K562 (cell line): Measurements from ENCODE around the gene CBX8. TPM values are rescaled to one million over a fixed set of nuclear protein-coding genes. Genes with fewer than 3 reads are reported as not detected.

Experiments used
- ATF7 ChIP-seq: fragments of 450-650 bp; IDR thresholded peaks from 2 replicates; pipeline ENCODE4 v1.7.1; 2014; ENCODE audit warnings: mild to moderate bottlenecking, moderate library complexity
- E2F8 ChIP-seq: fragments of 450-650 bp; IDR thresholded peaks from 2 replicates; pipeline ENCODE4 v1.7.1; 2018; ENCODE audit warnings: mild to moderate bottlenecking, low read depth; ENCODE audit not compliant: partially characterized antibody
- MAZ ChIP-seq, 2 experiments: fragments of 450-650 bp in 1 of 2; sonication (generic) in 1 of 2; formaldehyde crosslinking; IDR thresholded peaks in 1 of 2; conservative IDR thresholded peaks in 1 of 2; 2 replicates each; pipeline versions ENCODE4 v1.4.0 to v1.5.0; 2020; ENCODE audit warnings: mild to moderate bottlenecking in 1 of 2, missing genetic modification reagents in 1 of 2
- POLR2B ChIP-seq: fragments of 450-650 bp; IDR thresholded peaks from 2 replicates; pipeline ENCODE4 v1.6.1; 2018; ENCODE audit warnings: low read depth; ENCODE audit not compliant: partially characterized antibody
- POU5F1 ChIP-seq: fragments of 150-350 bp; IDR thresholded peaks from 2 replicates; pipeline ENCODE4 v1.6.1; 2014; ENCODE audit warnings: borderline replicate concordance, low read length, low read depth, mild to moderate bottlenecking; ENCODE audit not compliant: partially characterized antibody
- RFX1 ChIP-seq: fragments of 450-650 bp; IDR thresholded peaks from 2 replicates; pipeline ENCODE4 v1.6.1; 2016; ENCODE audit warnings: mild to moderate bottlenecking, moderate library complexity
- SRF ChIP-seq, 2 experiments: fragments of 250-450, 450-650 bp in 1 of 2; sonication (Bioruptor Pico) in 1 of 2; sonication (generic) in 1 of 2; formaldehyde crosslinking; IDR thresholded peaks; 2 replicates each; pipeline versions ENCODE4 v1.5.0 to v1.5.1; 2020 to 2022; ENCODE audit warnings: mild to moderate bottlenecking in 1 of 2, missing genetic modification reagents in 1 of 2
- TFAP4 ChIP-seq: sonication (generic); formaldehyde crosslinking; IDR thresholded peaks from 2 replicates; pipeline ENCODE4 v1.8.0; 2022; ENCODE audit warnings: missing genetic modification reagents, mild to moderate bottlenecking, moderate library complexity, borderline replicate concordance
- polyA plus RNA-seq, 8 experiments: library from polyadenylated mRNA; depleted of rRNA in 4 of 8; stranded (reverse) in 5 of 8; unstranded in 3 of 8; fragments of >200 nt; fragmentation: Nextera tagmentation in 2 of 8; fragmentation: Illumina TruSeq in 1 of 8; extraction: Ambion mirVana in 2 of 8; extraction: Trizol in 1 of 8; gene quantifications; 2 replicates each; pipeline versions ENCODE4 v1.2.1 to v1.2.3, GENCODE V29; 2011 to 2014; ENCODE audit warnings: inconsistent platforms in 1 of 8, missing spikeins in 1 of 8
- total RNA-seq, 7 experiments: library from RNA; depleted of rRNA in 6 of 7; stranded (reverse); fragments of >200 nt in 6 of 7; fragmentation: Illumina TruSeq in 2 of 7; extraction: Trizol in 2 of 7; gene quantifications; 2 replicates each; pipeline versions ENCODE4 v1.2.1 to v1.2.3, GENCODE V29; 2011 to 2021; ENCODE audit warnings: low replicate concordance in 1 of 7
- TF ChIP-seq, protein P1 (sequence below): fragments of 250-450 bp; sonication (Bioruptor Pico); IDR thresholded peaks from 2 replicates; pipeline ENCODE4 v1.4.0; 2020
- TF ChIP-seq, protein P2 (sequence below), 2 experiments: fragments of 450-650 bp in 1 of 2; sonication (generic) in 1 of 2; formaldehyde crosslinking in 1 of 2; IDR thresholded peaks in 1 of 2; conservative IDR thresholded peaks in 1 of 2; 2 replicates each; pipeline versions ENCODE4 v1.6.1 to v1.8.1; 2016 to 2023; ENCODE audit warnings: mild to moderate bottlenecking in 2 of 2, moderate library complexity in 2 of 2, inconsistent platforms in 1 of 2, missing genetic modification reagents in 1 of 2
- TF ChIP-seq, protein P3 (sequence below), 3 experiments: fragments of 200-800 bp in 1 of 3; sonication (Bioruptor generic) in 1 of 3; sonication (generic) in 1 of 3; formaldehyde crosslinking in 1 of 3; IDR thresholded peaks; 2 replicates each; pipeline versions ENCODE4 v1.6.1 to v1.8.0; 2016 to 2022; ENCODE audit warnings: mild to moderate bottlenecking in 2 of 3, missing compliant biosample characterization in 2 of 3, missing genetic modification characterization in 2 of 3, missing genetic modification reagents in 1 of 3
- TF ChIP-seq, protein P4 (sequence below): sonication (generic); formaldehyde crosslinking; IDR thresholded peaks from 2 replicates; pipeline ENCODE4 v1.8.0; 2022; ENCODE audit warnings: mild to moderate bottlenecking, missing genetic modification reagents

CBX8 gene
- total and polyA plus RNA-seq, 9 of the 15 experiments (the other 6 are each of a cell fraction or from before 2014, with no cell fraction given) = 0.08 to 11.9 (median 2.6) TPM

GRCh38 chr17:79796763-79797491 lies at the start of gene CBX8 (continued):
- TF ChIP-seq, protein P1, sequence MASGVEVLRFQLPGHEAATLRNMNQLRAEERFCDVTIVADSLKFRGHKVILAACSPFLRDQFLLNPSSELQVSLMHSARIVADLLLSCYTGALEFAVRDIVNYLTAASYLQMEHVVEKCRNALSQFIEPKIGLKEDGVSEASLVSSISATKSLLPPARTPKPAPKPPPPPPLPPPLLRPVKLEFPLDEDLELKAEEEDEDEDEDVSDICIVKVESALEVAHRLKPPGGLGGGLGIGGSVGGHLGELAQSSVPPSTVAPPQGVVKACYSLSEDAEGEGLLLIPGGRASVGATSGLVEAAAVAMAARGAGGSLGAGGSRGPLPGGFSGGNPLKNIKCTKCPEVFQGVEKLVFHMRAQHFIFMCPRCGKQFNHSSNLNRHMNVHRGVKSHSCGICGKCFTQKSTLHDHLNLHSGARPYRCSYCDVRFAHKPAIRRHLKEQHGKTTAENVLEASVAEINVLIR = peak; percentile 90
- TF ChIP-seq ATF7 (peak; percentile 94), SRF (CRISPR knock-in tag; IDR thresholded peaks at IDR 0.05) (peak in 1 of 2 experiments; percentile 51; a peak in 1 of 4 replicates), TFAP4 (CRISPR knock-in tag) (peak; percentile 76; the same call in 1 of the 2 replicates), E2F8 (peak; percentile 39), MAZ (CRISPR knock-in tag; conservative IDR thresholded peaks at IDR 0.05 in 1 of 2, IDR thresholded peaks at IDR 0.05 in 1 of 2) (peak; percentile 100), RFX1 (peak; percentile 96), POU5F1 (no peak), POLR2B (peak; percentile 60)
- TF ChIP-seq, protein P2, sequence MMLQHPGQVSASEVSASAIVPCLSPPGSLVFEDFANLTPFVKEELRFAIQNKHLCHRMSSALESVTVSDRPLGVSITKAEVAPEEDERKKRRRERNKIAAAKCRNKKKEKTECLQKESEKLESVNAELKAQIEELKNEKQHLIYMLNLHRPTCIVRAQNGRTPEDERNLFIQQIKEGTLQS (IDR thresholded peaks at IDR 0.05) = peak; percentile 79; the same call in 1 of the 2 replicates
- TF ChIP-seq, protein P2 (CRISPR knock-in tag; conservative IDR thresholded peaks at IDR 0.05) = no peak
- TF ChIP-seq, protein P3, sequence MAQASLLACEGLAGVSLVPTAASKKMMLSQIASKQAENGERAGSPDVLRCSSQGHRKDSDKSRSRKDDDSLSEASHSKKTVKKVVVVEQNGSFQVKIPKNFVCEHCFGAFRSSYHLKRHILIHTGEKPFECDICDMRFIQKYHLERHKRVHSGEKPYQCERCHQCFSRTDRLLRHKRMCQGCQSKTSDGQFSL (CRISPR knock-in tag; IDR thresholded peaks at IDR 0.05) = no peak
- TF ChIP-seq, protein P3 (tag; IDR thresholded peaks at IDR 0.05) = peak in 1 of 2 experiments; percentile 42; a peak in 1 of 4 replicates
- TF ChIP-seq, protein P4, sequence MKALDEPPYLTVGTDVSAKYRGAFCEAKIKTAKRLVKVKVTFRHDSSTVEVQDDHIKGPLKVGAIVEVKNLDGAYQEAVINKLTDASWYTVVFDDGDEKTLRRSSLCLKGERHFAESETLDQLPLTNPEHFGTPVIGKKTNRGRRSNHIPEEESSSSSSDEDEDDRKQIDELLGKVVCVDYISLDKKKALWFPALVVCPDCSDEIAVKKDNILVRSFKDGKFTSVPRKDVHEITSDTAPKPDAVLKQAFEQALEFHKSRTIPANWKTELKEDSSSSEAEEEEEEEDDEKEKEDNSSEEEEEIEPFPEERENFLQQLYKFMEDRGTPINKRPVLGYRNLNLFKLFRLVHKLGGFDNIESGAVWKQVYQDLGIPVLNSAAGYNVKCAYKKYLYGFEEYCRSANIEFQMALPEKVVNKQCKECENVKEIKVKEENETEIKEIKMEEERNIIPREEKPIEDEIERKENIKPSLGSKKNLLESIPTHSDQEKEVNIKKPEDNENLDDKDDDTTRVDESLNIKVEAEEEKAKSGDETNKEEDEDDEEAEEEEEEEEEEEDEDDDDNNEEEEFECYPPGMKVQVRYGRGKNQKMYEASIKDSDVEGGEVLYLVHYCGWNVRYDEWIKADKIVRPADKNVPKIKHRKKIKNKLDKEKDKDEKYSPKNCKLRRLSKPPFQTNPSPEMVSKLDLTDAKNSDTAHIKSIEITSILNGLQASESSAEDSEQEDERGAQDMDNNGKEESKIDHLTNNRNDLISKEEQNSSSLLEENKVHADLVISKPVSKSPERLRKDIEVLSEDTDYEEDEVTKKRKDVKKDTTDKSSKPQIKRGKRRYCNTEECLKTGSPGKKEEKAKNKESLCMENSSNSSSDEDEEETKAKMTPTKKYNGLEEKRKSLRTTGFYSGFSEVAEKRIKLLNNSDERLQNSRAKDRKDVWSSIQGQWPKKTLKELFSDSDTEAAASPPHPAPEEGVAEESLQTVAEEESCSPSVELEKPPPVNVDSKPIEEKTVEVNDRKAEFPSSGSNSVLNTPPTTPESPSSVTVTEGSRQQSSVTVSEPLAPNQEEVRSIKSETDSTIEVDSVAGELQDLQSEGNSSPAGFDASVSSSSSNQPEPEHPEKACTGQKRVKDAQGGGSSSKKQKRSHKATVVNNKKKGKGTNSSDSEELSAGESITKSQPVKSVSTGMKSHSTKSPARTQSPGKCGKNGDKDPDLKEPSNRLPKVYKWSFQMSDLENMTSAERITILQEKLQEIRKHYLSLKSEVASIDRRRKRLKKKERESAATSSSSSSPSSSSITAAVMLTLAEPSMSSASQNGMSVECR = peak; percentile 14
